NCI-H774 (cell line): Measurements from ENCODE around the gene RNF212.

Source experiments
- DNase-seq: peaks from one replicate; lab custom pipeline; 2025; lab: John Stamatoyannopoulos, UW

RNF212 gene

DNA sequence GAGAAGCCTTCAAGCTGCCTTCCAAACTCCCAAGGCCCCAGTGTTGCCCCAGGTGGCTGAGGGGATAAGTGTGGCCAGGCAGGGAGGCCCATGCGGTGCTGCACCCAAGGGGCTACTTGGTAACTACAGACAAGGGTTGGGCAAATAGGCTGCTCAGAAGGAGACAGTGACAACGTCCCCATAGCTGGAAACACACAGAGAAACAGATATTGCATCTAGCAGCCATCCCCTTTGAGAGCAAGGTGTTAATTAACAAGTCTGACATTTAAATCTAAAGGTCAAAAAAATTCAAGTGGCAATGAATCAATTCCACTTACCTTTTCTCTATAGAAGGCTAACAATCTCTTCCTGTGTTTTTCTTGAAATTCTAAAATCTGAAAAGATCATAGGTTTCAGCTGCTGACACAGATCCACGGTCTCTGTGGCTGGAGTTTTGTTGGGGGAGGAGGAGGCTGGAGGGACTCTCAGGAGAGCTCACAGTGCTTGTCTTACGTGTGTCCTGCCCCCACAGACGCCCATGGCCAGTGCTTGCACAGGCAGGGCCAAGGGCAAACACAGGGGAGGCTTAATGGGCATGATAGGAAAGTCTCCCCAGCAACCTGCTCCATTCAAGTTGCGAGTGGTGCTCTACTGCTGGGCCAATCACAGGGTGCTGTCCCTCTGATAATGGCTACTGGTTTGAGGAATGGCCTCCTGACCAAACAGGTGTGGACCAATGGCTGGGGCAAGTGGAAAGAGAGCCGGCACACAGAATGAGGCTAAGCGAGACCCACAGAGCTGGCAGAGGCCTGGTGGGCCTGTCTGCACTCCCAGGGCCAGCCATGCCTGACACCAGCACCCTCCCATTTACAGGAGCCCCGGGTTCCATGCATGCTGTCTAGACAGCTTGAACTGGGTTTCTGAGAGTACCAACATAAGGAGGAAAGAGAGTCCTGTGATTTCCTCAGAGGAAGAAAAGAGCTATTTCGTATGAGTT lies 22.6 kb downstream of the RNF212 start:
- no peak for DNase-seq

DNA sequence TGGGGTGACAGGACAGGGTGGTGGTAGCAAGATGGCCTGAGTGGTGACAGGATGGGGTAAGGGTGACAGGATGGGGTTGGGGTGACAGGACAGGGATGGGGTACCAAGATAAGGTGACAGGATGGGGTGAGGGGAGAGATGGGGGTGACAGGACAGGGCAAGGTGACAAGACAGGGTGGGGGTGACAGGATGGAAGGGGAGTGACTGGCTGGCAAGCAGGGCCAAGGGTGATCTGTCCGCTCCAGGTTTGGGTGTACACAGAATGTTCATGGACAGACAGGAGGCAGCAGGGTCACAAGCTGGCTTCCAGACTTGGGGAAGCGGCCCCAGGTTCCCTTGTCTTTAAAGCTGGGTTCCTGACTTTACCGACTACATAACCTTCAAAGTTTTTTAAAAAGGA lies 23.3 kb downstream of the RNF212 start:
- DNase-seq, result no peak

- no peak for DNase-seq
Observed at GRCh38 chr4:1087371-1087770, 26.0 kb downstream of the RNF212 start.

GRCh38 chr4:1086011-1086410 lies 27.4 kb downstream of the RNF212 start:
- DNase-seq, result no peak

DNA sequence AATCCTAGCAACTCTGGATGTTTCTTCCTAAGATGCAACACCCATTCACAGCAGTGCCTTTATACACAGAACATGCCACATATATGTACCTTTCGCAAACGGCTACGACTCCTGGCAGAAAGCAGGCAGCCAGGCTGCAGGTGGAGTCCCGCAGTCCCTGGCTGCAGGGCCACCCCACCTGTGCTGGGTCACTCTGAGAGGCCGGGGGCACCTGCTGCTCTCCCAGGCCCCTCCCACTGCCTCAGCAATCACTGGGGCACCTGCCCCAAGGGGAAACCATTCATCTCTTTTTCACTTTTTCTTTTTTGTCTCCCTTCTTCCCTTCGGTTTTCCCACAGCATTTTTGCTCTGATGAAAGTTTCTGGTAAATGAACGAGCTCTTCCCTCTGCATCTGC lies 28.0 kb downstream of the RNF212 start:
- no peak for DNase-seq

GRCh38 chr4:1084796-1085403 lies 28.5 kb downstream of the RNF212 start:
- DNase-seq, result no peak

DNA sequence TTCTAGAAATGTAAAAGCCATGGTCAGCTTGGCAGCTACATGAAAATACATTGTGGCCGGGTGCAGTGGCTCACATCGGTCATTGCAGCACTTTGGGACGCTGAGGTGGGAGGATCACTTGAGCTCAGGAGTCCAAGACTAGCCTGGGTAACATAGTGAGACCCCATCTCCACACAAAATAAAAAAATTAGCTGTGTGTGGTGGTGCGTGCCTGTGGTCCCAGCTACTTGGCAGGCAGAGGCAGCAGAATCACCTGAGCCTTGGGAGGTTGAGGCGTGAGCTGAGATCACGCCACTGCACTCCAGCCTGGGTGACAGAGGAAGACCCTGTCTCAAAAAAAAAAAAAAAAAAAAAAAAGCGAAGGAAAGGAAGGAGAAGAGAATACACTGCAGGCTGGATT lies 29.0 kb downstream of the RNF212 start:
- no peak for DNase-seq

DNA sequence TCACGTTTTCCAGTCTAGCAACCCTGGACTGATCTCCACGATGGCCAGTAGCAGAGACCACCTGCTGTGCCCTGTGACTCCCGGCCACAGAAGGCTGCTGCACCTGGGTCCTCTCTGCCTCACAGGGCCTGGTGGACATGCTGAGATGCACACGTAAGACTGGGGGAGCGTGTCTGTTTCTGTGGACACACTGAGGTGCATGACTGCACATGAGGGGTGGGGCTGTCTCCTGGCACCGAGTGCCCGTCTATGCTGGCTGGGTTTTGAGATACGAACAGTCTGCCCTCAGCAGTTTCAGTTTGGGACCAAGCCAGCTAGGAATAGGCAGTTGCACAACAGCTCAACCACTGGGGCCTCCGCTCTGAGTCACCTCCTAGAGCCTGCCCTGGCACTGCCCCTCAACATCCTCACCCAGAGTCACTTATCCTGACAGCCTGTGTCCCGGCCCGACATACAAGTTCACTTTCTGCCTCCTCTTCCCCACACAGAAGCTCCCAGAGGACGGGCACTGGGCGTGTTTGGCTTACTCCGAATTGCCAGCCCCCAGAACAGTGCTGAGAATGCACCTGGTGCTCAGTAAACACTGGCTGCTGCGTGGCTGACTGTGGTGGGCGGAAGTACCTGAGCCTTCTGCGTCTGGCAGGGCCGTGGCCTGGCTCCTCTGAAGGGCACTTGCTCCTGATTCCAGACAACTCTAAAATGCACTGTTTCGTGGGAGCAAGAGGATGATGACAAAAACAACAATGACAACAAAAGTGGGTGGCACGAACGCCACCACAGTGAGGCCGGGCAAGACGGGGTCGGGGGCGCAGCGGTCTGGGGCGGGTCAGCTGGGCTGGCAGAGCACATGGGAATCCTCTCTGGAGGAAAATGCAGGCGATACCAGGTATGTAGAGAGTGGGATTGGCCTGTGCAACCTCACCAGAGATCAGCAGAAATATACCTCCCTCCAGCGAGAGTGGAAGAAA lies 30.9 kb downstream of the RNF212 start:
- DNase-seq, result peak; percentile 37

DNA sequence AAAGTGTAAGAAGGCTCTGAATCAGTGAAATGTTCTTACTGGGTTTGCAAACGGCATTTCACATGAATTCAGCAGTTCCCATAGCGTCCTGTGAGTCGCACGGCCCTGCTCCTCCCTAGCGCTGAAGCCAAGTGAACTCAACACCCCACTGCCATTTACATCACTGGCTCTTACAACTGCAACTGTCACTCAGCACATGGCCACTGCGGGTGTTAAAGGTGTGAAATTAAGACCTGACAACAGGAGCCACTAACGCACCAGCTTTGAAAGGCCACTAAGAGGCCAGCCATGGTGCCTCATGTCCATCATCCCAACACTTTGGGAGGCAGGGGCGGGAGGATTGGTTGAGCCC lies 31.7 kb downstream of the RNF212 start:
- DNase-seq, result no peak

- DNase-seq, result no peak
Observed at GRCh38 chr4:1080961-1081688, 32.2 kb downstream of the RNF212 start.

GRCh38 chr4:1080432-1080831 lies 32.9 kb downstream of the RNF212 start:
- no peak for DNase-seq

DNA sequence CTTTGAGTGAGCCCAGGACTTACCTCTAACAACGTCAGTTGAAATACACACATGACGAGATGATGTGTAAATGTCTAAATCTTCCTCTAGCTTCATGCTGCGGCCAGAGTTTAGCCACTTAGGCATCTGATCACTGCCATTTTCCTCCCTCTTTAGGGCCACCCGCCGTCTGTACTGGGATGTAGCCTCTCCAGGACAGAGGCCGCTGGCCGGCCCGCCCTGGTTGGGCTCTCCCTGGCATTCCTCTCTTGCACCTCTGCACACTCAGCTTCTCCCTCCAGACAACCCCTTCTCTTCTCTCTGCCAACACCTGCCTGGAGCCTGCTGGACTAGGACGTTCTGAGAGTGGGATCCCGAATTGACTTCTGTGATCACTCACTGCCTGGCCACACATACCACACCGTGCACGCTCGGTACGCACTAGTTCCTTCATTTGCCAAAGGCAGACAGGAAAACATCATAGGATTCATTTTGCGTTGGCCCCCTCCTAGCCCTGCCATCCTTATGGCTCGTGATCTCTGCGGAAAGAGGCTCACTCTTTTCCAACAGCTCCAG lies 33.6 kb downstream of the RNF212 start:
- DNase-seq, result no peak

- DNase-seq, result no peak
Observed at GRCh38 chr4:1078490-1078889, 34.9 kb downstream of the RNF212 start.

DNA sequence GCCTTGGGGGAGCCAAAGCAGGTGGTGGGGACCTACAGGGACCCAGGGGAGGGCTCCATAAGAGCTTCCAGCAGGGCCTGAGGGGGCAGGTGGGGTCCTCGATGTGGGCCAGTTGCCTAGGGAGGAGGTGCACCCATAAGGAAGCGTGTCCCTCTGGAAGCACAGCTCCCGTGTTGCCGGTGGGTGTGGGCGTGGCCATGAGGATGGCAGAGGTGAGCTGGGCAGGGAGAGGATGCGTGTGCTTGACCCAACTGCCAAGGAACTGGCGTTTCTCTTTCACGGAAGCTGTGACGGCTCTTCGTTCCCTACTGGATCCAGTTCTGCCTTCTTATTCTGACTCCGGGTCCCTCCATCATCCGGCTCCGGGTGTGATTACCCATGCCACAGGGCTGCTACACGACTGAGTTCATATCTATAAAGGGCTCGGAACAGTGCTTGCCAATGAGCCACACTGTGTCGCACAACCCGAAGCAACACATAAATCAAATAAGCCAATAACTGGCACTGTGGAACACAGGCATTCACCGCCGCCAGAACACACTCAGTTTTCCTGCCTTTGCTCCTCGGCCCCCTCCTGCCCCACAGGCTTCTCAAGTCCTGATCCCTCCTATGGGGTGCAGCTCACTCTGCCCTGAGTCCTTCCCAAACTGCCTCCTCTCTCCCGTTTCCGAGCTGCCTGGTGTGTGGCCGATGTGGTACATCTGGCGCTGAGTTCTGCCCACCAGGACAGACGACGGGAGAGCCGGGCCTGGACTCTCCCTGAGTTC lies 35.5 kb downstream of the RNF212 start:
- DNase-seq, result no peak

GRCh38 chr4:1075809-1076699 lies 37.3 kb downstream of the RNF212 start:
- no peak for DNase-seq

DNA sequence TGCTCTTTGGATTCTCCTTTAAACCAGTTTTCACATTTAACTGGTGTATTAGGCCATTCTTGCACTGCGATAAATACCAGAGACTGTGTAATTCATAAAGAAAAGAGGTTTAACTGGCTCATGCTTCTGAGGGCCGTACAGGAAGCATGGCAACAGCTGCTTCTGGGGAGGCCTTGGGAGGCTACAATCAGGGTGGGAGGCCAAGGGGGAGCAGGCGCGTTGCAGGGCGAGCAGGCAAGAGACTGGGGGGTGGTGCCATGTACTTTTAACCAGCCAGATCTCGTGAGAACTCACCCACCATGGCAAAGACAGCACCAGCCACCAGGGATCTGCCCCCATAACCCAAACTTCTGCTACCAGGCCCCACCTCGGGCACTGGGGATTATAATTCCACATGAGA lies 38.1 kb downstream of the RNF212 start:
- DNase-seq, result no peak

- DNase-seq, result no peak
Observed at GRCh38 chr4:1074077-1074476, 39.3 kb downstream of the RNF212 start.

DNA sequence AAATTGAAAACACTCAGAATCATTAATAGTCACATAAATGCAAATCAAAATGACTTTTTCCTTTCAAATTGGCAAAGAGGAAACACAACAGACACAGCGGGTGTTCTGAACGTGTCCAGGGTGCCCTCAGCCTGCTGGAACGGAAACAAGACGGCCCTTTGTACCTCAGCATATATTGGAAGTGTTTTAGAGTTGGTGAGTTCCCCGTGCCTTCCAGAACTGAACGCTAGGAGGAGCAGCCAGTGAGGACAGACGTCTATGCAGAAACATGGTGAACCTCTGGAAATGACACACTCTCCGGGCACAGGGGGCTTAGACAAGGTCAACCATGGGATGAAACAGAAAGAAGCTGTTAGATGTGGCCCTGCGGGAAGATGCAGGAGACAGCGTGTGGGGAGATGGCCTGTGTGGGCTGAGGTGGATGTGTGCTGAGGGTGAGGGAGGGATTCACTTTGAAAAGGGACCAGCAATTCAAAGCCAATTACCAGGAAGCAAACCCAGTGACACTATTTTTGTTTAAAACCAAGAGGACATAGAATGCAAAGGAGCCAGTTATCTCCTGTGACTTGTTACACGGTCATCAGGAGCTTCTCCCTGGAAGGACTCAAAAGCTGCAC lies 40.4 kb downstream of the RNF212 start:
- peak; percentile 40 for DNase-seq

DNA sequence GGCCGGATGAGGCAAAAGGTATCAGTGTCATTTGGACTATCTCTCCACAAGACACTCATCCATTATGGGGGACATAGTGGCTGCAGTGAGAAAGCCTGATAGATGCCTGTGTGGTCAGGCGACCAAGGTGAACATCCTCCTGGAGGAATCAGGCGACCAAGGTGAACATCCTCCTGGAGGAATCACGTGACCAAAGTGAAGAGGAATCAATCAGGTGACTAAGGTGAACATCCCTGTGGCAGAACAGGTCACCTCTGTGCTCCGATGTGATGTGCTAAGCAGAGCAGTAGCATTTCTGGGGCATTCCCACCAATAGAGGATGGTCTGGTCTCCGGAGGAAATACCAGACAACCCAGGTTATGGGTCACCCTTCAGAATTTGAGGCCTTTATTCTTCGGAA lies 44.0 kb downstream of the RNF212 start:
- no peak for DNase-seq
